Activated T-cell treated with anti-CD3 and anti-CD28 coated beads, Interleukin-2, amount 50 U/mL, for 72 hours (primary cell): Measurements from ENCODE around the gene MDH1. TPM values are rescaled to one million over a fixed set of nuclear protein-coding genes. Genes with fewer than 3 reads are reported as not detected.
A peak's percentile ranks its signal among the peaks of the same experiment; 100 is the strongest.
"Not testable (repeated sequence)": the region's sequence is repeated elsewhere in the genome, so short reads cannot be mapped to it uniquely, and the experiment has no call there.

Experiments used
- ATAC-seq, 2 donors: fragments of 150-1000 bp; cut with Tn5 transposase; replicated peaks in 1 of 2; 2 replicates each; pipeline ENCODE4 v1.10.0; 2021; ENCODE audit warnings: moderate library complexity in 2 of 2, mild to moderate bottlenecking in 1 of 2
- DNase-seq, 2 donors: peaks; one replicate each; pipeline ENCODE4 v3.0.0; 2021 to 2022; ENCODE audit warnings: mixed read lengths in 1 of 2
- H3K27ac Mint-ChIP-seq: one replicate; pipeline ENCODE4 v1.8.0; 2022; ENCODE audit warnings: mild to moderate bottlenecking, moderate library complexity, mixed read lengths
- H3K27me3 Mint-ChIP-seq: one replicate; pipeline ENCODE4 v1.8.0; 2022; ENCODE audit warnings: low read depth, mixed read lengths
- H3K36me3 Mint-ChIP-seq, 2 donors: one replicate each; pipeline ENCODE4 v1.8.0; 2022; ENCODE audit warnings: mixed read lengths in 2 of 2, mild to moderate bottlenecking in 1 of 2; ENCODE audit not compliant: insufficient read depth in 2 of 2
- H3K4me1 Mint-ChIP-seq: one replicate; pipeline ENCODE4 v1.8.0; 2022; ENCODE audit warnings: low read depth, mixed read lengths
- H3K4me3 Mint-ChIP-seq, 2 donors: one replicate each; pipeline ENCODE4 v1.8.0; 2022; ENCODE audit warnings: mild to moderate bottlenecking in 2 of 2, mixed read lengths in 2 of 2, moderate library complexity in 2 of 2
- H3K9me3 Mint-ChIP-seq, 2 donors: one replicate each; pipeline ENCODE4 v1.8.0; 2022; ENCODE audit warnings: mixed read lengths in 2 of 2
- total RNA-seq, 2 donors: library from RNA; stranded (reverse); gene quantifications; one replicate each; pipeline ENCODE4 v1.2.3, GENCODE V29; 2022

MDH1 gene
- 100 to 1,000 TPM; 170 to 171 TPM for total RNA-seq

- H3K4me1 Mint-ChIP-seq, result peaks cover 41% of the 10 kb centered on the region
- no peaks in the 10 kb centered on the region for H3K27me3 Mint-ChIP-seq
- peak within 1 kb of the TSS; percentile 90 for H3K27ac Mint-ChIP-seq
- ATAC-seq, result peak; percentile 90 to 91
- peak; percentile 91 to 94 for DNase-seq
- peaks cover 0 to 10% of the 10 kb centered on the region in 2 donors for H3K36me3 Mint-ChIP-seq
- H3K4me3 Mint-ChIP-seq, result peak within 1 kb of the TSS; percentile 92 to 98
- H3K9me3 Mint-ChIP-seq, result no peaks in the 10 kb centered on the region
Observed at GRCh38 chr2:63588385-63589147, at the start of gene MDH1, which contains the start of gene WDPCP. MDH1 (plus strand) TSS chr2:63588963; CDS start chr2:63589044, 81 bp downstream. WDPCP (minus strand) TSS chr2:63588477; CDS start chr2:63588271, 206 bp downstream.

DNA sequence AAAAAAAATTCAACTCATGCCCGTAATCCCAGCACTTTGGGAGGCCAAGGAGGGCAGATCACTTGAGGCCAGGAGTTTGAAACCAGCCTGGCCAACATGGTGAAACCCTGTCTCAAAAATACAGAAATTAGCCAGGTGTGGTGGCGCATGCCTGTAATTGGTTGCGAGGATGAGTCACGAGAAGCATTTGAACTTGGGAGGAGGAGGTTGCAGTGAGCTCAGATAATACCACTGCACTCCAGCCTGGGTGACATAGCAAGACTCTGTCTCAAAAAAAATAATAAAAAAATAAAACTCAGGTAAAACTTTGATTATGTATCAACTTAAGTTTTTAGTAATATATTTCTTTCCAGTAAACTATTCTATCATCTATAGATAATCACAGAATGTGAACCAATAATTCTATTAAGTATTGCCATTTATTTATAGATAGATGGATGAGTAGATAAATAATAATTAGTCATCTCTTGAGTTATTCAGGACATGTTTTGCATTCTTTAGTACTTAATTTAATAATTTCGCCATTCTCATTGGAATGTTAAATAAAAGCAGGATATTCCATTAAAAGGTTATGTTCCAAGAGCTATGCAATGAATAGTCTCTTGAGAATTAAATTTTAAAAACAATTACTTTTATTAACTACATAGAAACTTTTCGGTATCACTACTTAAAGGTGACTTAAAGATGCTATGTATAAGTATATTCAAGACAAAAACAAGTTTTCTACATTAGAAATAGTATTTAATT is 49.2 kb upstream of the MDH1 start:
- peaks cover 6% of the 10 kb centered on the region in 2 donors for H3K9me3 Mint-ChIP-seq
- H3K36me3 Mint-ChIP-seq, result peaks cover 3 to 6% of the 10 kb centered on the region in 2 donors
- DNase-seq (no peak), ATAC-seq (no peak)
- H3K27ac Mint-ChIP-seq, result no peak overlapping the region
- no peak overlapping the region for H3K4me3 Mint-ChIP-seq
- no peaks in the 10 kb centered on the region for H3K4me1 Mint-ChIP-seq
- no peaks in the 10 kb centered on the region for H3K27me3 Mint-ChIP-seq

GRCh38 chr2:63544017-63544627 is 44.6 kb upstream of the MDH1 start:
- peaks cover 3% of the 10 kb centered on the region in 2 donors for H3K9me3 Mint-ChIP-seq
- H3K4me1 Mint-ChIP-seq, result no peaks in the 10 kb centered on the region
- no peak for DNase-seq
- no peak overlapping the region for H3K4me3 Mint-ChIP-seq
- no peaks in the 10 kb centered on the region for H3K36me3 Mint-ChIP-seq
- no peak overlapping the region for H3K27ac Mint-ChIP-seq
- no peaks in the 10 kb centered on the region for H3K27me3 Mint-ChIP-seq
- no peak for ATAC-seq

DNA sequence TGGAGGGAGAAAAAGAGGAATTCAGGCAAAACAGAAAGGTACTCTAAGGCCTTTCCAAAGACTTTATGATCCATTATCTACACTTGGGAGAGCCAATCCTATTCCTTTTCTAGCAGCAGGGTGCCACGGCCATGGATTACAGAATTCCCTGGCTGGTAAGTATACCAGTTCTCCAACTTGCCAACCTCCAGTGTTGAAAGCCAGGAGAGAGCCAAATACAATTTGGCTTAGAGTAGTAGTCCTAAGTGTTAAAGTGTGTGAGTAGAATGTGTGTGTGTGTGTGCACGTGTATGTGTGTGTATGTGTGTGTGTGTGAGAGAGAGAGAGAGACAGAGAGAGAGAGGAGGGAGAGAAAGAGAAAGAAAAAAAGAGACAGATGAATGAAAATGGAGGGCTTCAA is 43.7 kb upstream of the MDH1 start:
- Mint-ChIP-seq H3K4me3 (no peak overlapping the region), H3K9me3 (peaks cover 3% of the 10 kb centered on the region in 2 donors), H3K4me1 (no peaks in the 10 kb centered on the region), H3K27ac (no peak overlapping the region), H3K27me3 (no peaks in the 10 kb centered on the region), H3K36me3 (no peaks in the 10 kb centered on the region)
- ATAC-seq (no peak), DNase-seq (no peak)

DNA sequence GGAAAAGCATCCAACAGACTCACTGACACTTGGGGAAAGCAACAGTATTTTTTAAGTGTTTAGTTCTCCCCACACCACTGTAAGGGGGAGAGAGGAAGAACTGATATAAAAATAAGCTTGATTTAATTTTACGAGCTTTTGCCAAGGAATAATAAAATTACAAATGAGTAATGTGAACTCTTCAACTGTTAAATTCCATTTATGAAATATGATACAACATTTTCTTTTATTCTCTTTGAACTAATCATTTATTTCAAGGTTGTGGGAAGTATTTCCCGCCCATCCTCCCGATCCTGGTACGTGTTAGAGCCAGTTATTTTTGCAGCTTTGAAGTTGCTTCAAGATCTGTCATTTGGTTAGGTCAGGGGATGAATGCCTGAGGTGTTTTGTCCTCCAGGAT is 35.7 kb upstream of the MDH1 start:
- Mint-ChIP-seq H3K4me3 (no peak overlapping the region), H3K36me3 (peaks cover 16 to 18% of the 10 kb centered on the region in 2 donors), H3K9me3 (peaks cover 8 to 13% of the 10 kb centered on the region in 2 donors), H3K4me1 (peaks cover 10% of the 10 kb centered on the region), H3K27me3 (no peaks in the 10 kb centered on the region), H3K27ac (no peak overlapping the region)
- DNase-seq (no peak), ATAC-seq (no peak)

- Mint-ChIP-seq H3K9me3 (peaks cover 15 to 17% of the 10 kb centered on the region in 2 donors), H3K36me3 (peaks cover 24 to 30% of the 10 kb centered on the region in 2 donors), H3K27ac (no peak overlapping the region), H3K4me3 (no peak overlapping the region), H3K27me3 (no peaks in the 10 kb centered on the region), H3K4me1 (peaks cover 13% of the 10 kb centered on the region)
- no peak for ATAC-seq
- DNase-seq, result no peak
Observed at GRCh38 chr2:63555299-63555698, 33.5 kb upstream of the MDH1 start.

DNA sequence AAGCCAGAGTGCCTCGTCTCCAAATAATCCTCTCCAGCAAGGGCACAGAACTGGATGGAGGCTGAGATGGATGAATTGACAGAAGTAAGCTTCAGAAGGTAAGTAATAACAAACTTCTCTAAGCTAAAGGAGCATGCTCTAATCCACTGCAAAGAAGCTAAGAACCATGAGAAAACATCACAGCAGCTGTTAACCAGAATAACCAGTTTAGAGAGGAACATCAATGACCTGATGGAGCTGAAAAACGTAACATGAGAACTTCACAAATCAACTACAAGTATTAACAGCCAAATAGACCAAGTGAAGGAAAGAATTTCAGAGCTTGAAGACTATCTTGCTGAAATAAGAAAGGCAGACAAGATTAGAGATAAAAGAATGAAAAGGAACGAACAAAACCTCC is 32.8 kb upstream of the MDH1 start:
- H3K27ac Mint-ChIP-seq, result no peak overlapping the region
- DNase-seq (no peak), ATAC-seq (no peak)
- H3K27me3 Mint-ChIP-seq, result no peaks in the 10 kb centered on the region
- H3K4me3 Mint-ChIP-seq, result no peak overlapping the region
- H3K9me3 Mint-ChIP-seq, result peaks cover 17 to 21% of the 10 kb centered on the region in 2 donors
- H3K4me1 Mint-ChIP-seq, result peaks cover 13% of the 10 kb centered on the region
- peaks cover 27 to 33% of the 10 kb centered on the region in 2 donors for H3K36me3 Mint-ChIP-seq

- H3K9me3 Mint-ChIP-seq, result peaks cover 20 to 26% of the 10 kb centered on the region in 2 donors
- peaks cover 13% of the 10 kb centered on the region for H3K4me1 Mint-ChIP-seq
- peak overlapping the region; percentile 9 for H3K27ac Mint-ChIP-seq
- H3K4me3 Mint-ChIP-seq, result peak overlapping the region in 1 of 2 donors; percentile 6
- not testable (repeated sequence) for DNase-seq, ATAC-seq, H3K27me3 Mint-ChIP-seq
- peaks cover 27 to 33% of the 10 kb centered on the region in 2 donors for H3K36me3 Mint-ChIP-seq
Observed at GRCh38 chr2:63557819-63558218, 30.9 kb upstream of the MDH1 start.

GRCh38 chr2:63558922-63559321 is 29.8 kb upstream of the MDH1 start:
- not testable (repeated sequence) for DNase-seq, H3K27me3 Mint-ChIP-seq, H3K4me3 Mint-ChIP-seq, H3K27ac Mint-ChIP-seq, ATAC-seq
- H3K9me3 Mint-ChIP-seq, result peaks cover 20 to 26% of the 10 kb centered on the region in 2 donors
- H3K36me3 Mint-ChIP-seq, result peaks cover 27 to 33% of the 10 kb centered on the region in 2 donors
- H3K4me1 Mint-ChIP-seq, result peaks cover 13% of the 10 kb centered on the region

DNA sequence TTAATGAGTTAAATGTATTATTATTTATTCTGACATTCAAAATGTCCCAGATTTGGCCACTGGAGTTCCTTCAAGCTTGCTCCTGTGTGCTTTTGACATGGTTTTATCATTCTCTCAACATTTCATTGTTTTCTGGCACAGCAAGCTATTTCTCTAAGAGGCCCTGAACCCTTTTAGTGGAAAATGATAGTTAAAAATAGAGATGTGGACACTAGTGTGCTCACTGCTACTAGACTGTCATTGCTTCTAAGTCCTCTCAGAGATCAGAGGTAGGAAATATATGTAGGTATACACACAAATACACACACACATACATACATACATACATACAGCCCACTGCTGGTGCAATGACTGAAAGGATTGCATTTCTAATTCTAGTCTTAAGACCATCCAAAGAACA is 26.0 kb upstream of the MDH1 start:
- H3K27ac Mint-ChIP-seq, result no peak overlapping the region
- no peak for DNase-seq
- H3K4me3 Mint-ChIP-seq, result no peak overlapping the region
- no peak for ATAC-seq
- H3K36me3 Mint-ChIP-seq, result peaks cover 12 to 22% of the 10 kb centered on the region in 2 donors
- peaks cover 15 to 19% of the 10 kb centered on the region in 2 donors for H3K9me3 Mint-ChIP-seq
- no peaks in the 10 kb centered on the region for H3K27me3 Mint-ChIP-seq
- peaks cover 6% of the 10 kb centered on the region for H3K4me1 Mint-ChIP-seq

- ATAC-seq (no peak), DNase-seq (no peak)
- peaks cover 4 to 14% of the 10 kb centered on the region in 2 donors for H3K36me3 Mint-ChIP-seq
- no peaks in the 10 kb centered on the region for H3K27me3 Mint-ChIP-seq
- peaks cover 9 to 12% of the 10 kb centered on the region in 2 donors for H3K9me3 Mint-ChIP-seq
- H3K27ac Mint-ChIP-seq, result no peak overlapping the region
- no peak overlapping the region for H3K4me3 Mint-ChIP-seq
- H3K4me1 Mint-ChIP-seq, result no peaks in the 10 kb centered on the region
Observed at GRCh38 chr2:63569740-63570139, 19.0 kb upstream of the MDH1 start.

DNA sequence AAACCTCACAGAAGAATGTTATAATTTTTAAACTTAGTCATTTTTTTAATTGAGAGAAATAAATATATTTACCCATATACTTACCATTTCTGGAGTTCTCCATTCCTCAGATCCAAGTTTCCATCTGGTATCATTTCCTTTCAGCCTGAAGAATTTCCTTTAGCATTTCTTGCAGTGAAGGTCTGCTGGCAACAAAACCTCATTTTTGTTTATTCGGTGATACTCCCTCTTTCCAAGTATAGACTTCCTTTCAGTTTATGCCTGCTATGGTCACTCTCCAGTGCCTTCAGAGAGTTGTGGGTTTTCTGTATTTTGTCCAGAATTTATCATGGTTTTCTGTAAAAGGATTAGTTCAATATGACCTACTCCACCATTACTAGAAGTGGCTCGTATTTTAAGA is 17.5 kb upstream of the MDH1 start:
- H3K27ac Mint-ChIP-seq, result no peak overlapping the region
- H3K4me1 Mint-ChIP-seq, result no peaks in the 10 kb centered on the region
- peaks cover 4 to 14% of the 10 kb centered on the region in 2 donors for H3K36me3 Mint-ChIP-seq
- no peak overlapping the region for H3K4me3 Mint-ChIP-seq
- H3K27me3 Mint-ChIP-seq, result no peaks in the 10 kb centered on the region
- peaks cover 9 to 12% of the 10 kb centered on the region in 2 donors for H3K9me3 Mint-ChIP-seq
- ATAC-seq (no peak), DNase-seq (no peak)

DNA sequence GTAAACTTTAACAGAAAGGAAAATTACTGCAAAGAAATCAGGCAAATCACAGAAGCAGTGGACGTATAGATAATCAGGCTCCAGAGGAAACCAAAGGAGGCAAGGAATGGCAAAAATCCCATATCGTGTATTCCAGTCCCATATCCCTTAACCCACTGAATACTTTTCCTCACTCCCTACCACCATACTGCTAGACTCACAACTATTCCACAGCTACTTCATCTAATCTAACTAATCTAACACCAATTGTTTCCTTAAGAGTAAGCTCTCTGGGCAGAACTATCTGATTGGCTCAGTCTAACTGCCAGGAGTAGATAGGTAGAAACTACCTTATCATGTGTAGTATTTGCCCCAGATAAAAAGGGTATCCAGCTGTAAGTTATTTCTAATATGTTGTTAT is 16.8 kb upstream of the MDH1 start:
- no peak overlapping the region for H3K4me3 Mint-ChIP-seq
- DNase-seq (no peak), ATAC-seq (no peak)
- H3K9me3 Mint-ChIP-seq, result peaks cover 9 to 11% of the 10 kb centered on the region in 2 donors
- no peaks in the 10 kb centered on the region for H3K27me3 Mint-ChIP-seq
- no peaks in the 10 kb centered on the region for H3K4me1 Mint-ChIP-seq
- H3K36me3 Mint-ChIP-seq, result peaks cover 4 to 14% of the 10 kb centered on the region in 2 donors
- H3K27ac Mint-ChIP-seq, result no peak overlapping the region
